B cell (primary cell): ENCODE data around the gene ARIH2. TPM values are rescaled to one million over a fixed set of nuclear protein-coding genes. Genes with fewer than 3 reads are reported as not detected.
A peak's percentile ranks its signal among the peaks of the same experiment; 100 is the strongest.

Experiments
- ATAC-seq: fragments of 200-7000 bp; cut with Tn5 transposase; one replicate; pipeline ENCODE4 v1.10.0; 2021; ENCODE audit warnings: low read depth, mild to moderate bottlenecking, moderate number of reproducible peaks, moderate library complexity
- CTCF ChIA-PET: fragments of 350-600 bp; sonication (Branson Sonifier 250); formaldehyde crosslinking; loops from one replicate; lab custom pipeline; 2021; ENCODE audit warnings: antibody characterized with exemption, inconsistent platforms; lab: Charles Lee
- POLR2A ChIA-PET: fragments of 350-600 bp; sonication (Branson Sonifier 250); formaldehyde crosslinking; loops from one replicate; lab custom pipeline; 2021; ENCODE audit warnings: antibody characterized with exemption; lab: Charles Lee
- DNase-seq: peaks from one replicate; pipeline ENCODE4 v3.0.0; 2013
- H2AFZ ChIP-seq: 2 replicates; pipeline ENCODE4 v1.6.1; 2012; ENCODE audit warnings: mild to moderate bottlenecking, low read depth, low read length; ENCODE audit not compliant: insufficient read depth, poor library complexity, severe bottlenecking
- H3K27ac ChIP-seq, 2 donors: 1 replicate in 1 of 2; 2 replicates in 1 of 2; pipeline ENCODE4 v1.5.1; 2012 to 2013; ENCODE audit warnings: low read length in 2 of 2, mild to moderate bottlenecking in 2 of 2, moderate library complexity in 1 of 2
- H3K27me3 ChIP-seq, 4 experiments: fragments of 200-600 bp in 1 of 4; sonication (generic) in 1 of 4; replicated peaks in 1 of 4; 1 replicate in 2 of 4; 2 replicates in 2 of 4; pipeline versions ENCODE4 v1.6.1 to v1.7.0; 2013 to 2016; ENCODE audit warnings: low read length in 3 of 4, mild to moderate bottlenecking in 2 of 4, mixed read lengths in 1 of 4, moderate library complexity in 1 of 4; ENCODE audit not compliant: insufficient read depth in 4 of 4, control insufficient read depth in 3 of 4; ENCODE audit errors: control extremely low read depth in 1 of 4
- H3K36me3 ChIP-seq, 2 experiments: replicated peaks in 1 of 2; 1 replicate in 1 of 2; 2 replicates in 1 of 2; pipeline versions ENCODE4 v1.6.1 to v1.7.1; 2013; ENCODE audit warnings: low read length in 1 of 2; ENCODE audit not compliant: insufficient read depth in 2 of 2, control insufficient read depth in 1 of 2; ENCODE audit errors: control extremely low read depth in 1 of 2, extremely low read depth in 1 of 2
- H3K4me1 ChIP-seq, 2 donors: fragments of 200-600 bp in 1 of 2; sonication (generic) in 1 of 2; 1 replicate in 1 of 2; 2 replicates in 1 of 2; pipeline versions ENCODE4 v1.5.1 to v1.6.1; 2013 to 2017; ENCODE audit warnings: low read length in 2 of 2; ENCODE audit not compliant: control insufficient read depth in 2 of 2, insufficient read depth in 2 of 2
- H3K4me2 ChIP-seq: replicated peaks from 2 replicates; pipeline ENCODE3; 2012; ENCODE audit warnings: mild to moderate bottlenecking, low read depth, low read length; ENCODE audit not compliant: poor library complexity, severe bottlenecking
- H3K4me3 ChIP-seq, 5 experiments: fragments of 200-600 bp in 1 of 5; sonication (generic) in 1 of 5; 1 replicate in 3 of 5; 2 replicates in 2 of 5; pipeline versions ENCODE4 v1.5.1 to v1.7.0; 2011 to 2016; ENCODE audit warnings: low read length in 4 of 5, mild to moderate bottlenecking in 4 of 5, low read depth in 2 of 5, control low read depth in 1 of 5, moderate library complexity in 1 of 5; ENCODE audit not compliant: insufficient read depth in 1 of 5; ENCODE audit errors: control extremely low read depth in 1 of 5, extremely low read depth in 1 of 5
- H3K79me2 ChIP-seq: fragments of 200-600 bp; sonication (generic); one replicate; pipeline ENCODE4 v1.6.0; 2016; ENCODE audit warnings: low read length; ENCODE audit not compliant: control insufficient read depth, insufficient read depth
- H3K9ac ChIP-seq: fragments of 200-600 bp; sonication (generic); 2 replicates; pipeline ENCODE4 v1.6.1; 2017; ENCODE audit warnings: mild to moderate bottlenecking, low read length, moderate library complexity
- H3K9me3 ChIP-seq, 3 donors: one replicate each; pipeline versions ENCODE4 v1.6.1 to v1.7.1; 2013; ENCODE audit warnings: low read length in 2 of 3; ENCODE audit not compliant: control insufficient read depth in 2 of 3, insufficient read depth in 1 of 3; ENCODE audit errors: control extremely low read depth in 1 of 3
- H4K20me1 ChIP-seq: 2 replicates; pipeline ENCODE4 v1.6.0; 2012; ENCODE audit warnings: mild to moderate bottlenecking, low read length; ENCODE audit not compliant: insufficient read depth, control insufficient read depth, poor library complexity, severe bottlenecking
- H3K27ac Mint-ChIP-seq: one replicate; pipeline ENCODE4 v1.8.0; 2021; ENCODE audit warnings: mixed read lengths
- H3K27me3 Mint-ChIP-seq: one replicate; pipeline ENCODE4 v1.8.0; 2021; ENCODE audit warnings: mixed read lengths
- H3K4me1 Mint-ChIP-seq: one replicate; pipeline ENCODE4 v1.8.0; 2021; ENCODE audit warnings: mixed read lengths
- H3K4me3 Mint-ChIP-seq: one replicate; pipeline ENCODE4 v1.8.0; 2021; ENCODE audit warnings: mixed read lengths
- H3K9me3 Mint-ChIP-seq: one replicate; pipeline ENCODE4 v1.8.0; 2022; ENCODE audit warnings: mixed read lengths; ENCODE audit not compliant: insufficient read depth
- CTCF ChIP-seq: fragments of 200-600 bp; IDR thresholded peaks from one replicate; pipeline ENCODE4 v1.8.0; 2022; ENCODE audit warnings: antibody characterized with exemption, mild to moderate bottlenecking
- EZH2 ChIP-seq: IDR thresholded peaks from 2 replicates; pipeline ENCODE4 v1.6.1; 2012; ENCODE audit warnings: borderline replicate concordance, low read depth, mild to moderate bottlenecking, moderate library complexity, low read length; ENCODE audit not compliant: insufficient read depth, poor library complexity, severe bottlenecking
- WGBS: methylation state at CpG from one replicate; pipeline ENCODE4 v1.1.5; 2013; ENCODE audit warnings: missing lambda C conversion rate; ENCODE audit not compliant: insufficient coverage; 5-methylcytosine and 5-hydroxymethylcytosine counted together
- intact Hi-C: fragments of 100-400 bp; cut with micrococcal nuclease; formaldehyde crosslinking; loops from one replicate; pipeline ENCODE4 v1.10.0; 2022
- polyA plus RNA-seq: library from polyadenylated mRNA; depleted of rRNA; stranded (reverse); fragments of >200 nt; gene quantifications from 2 replicates; pipeline ENCODE4 v1.2.3, GENCODE V29; 2012
- total RNA-seq, 2 donors: library from RNA; stranded (reverse); fragments of 120-200 nt in 1 of 2; gene quantifications; 1 replicate in 1 of 2; 2 replicates in 1 of 2; pipeline versions ENCODE4 v1.2.3 to v1.2.4, GENCODE V29; 2013 to 2022

The ARIH2 gene
- total and polyA plus RNA-seq, 2 donors (not counting 1 experiment from before 2014, with no cell fraction given) = 114 to 148 TPM

- DNase-seq = peak; percentile 41
- Mint-ChIP-seq H3K27me3 (no peaks in the 10 kb centered on the region), H3K4me3 (peak overlapping the region; percentile 96), H3K27ac (peak overlapping the region; percentile 97), H3K4me1 (peaks cover 63% of the 10 kb centered on the region), H3K9me3 (no peaks in the 10 kb centered on the region)
- Histone ChIP-seq H3K9ac (peak overlapping the region; percentile 98), H3K79me2 (peaks cover 45% of the 10 kb centered on the region), H3K4me2 (peak overlapping the region; percentile 98), H3K27ac (peak overlapping the region; percentile 96 to 98), H3K9me3 (no peaks in the 10 kb centered on the region), H3K36me3 (peaks cover 0 to 36% of the 10 kb centered on the region in 2 experiments), H3K4me1 (peaks cover 30 to 55% of the 10 kb centered on the region in 2 donors), H3K4me3 (peak overlapping the region; percentile 7 to 92 (median 89)), H2AFZ (peak overlapping the region; percentile 89), H3K27me3 (no peaks in the 10 kb centered on the region), H4K20me1 (peaks cover under 1% of the 10 kb centered on the region)
- TF ChIP-seq CTCF = no peak
- TF ChIP-seq EZH2 = no peak
- no peak for ATAC-seq
- WGBS = 28% methylated on average over 9 of the region's 12 CpGs
- POLR2A ChIA-PET = interaction anchor here (1.6 to 6.4 kb wide), 5 partner anchors 15 to 104 kb away, joined by 7 to 116 read pairs (median 14); partner anchors contain the start of genes ARIH2, P4HTM, QRICH1 and USP19
- intact Hi-C loops = loop anchor here (5.0 to 10.0 kb wide), 2 partner anchors 308 to 465 kb away; partner anchors contain the start of genes IP6K2 and PFKFB4
- CTCF ChIA-PET = interaction anchor here (1.9 to 3.7 kb wide), 4 partner anchors 9 to 33 kb away, joined by 10 to 52 read pairs (median 34); partner anchors contain the start of genes P4HTM and WDR6
Measured at GRCh38 chr3:49022688-49023171, 104.1 kb downstream of the ARIH2 start.

GRCh38 chr3:49023775-49024174, 105.1 kb downstream of the ARIH2 start:
- H3K79me2 ChIP-seq = peaks cover 55% of the 10 kb centered on the region

More at GRCh38 chr3:49023775-49024174, 105.1 kb downstream of the ARIH2 start:
- Mint-ChIP-seq H3K4me1 (peaks cover 68% of the 10 kb centered on the region), H3K27me3 (no peaks in the 10 kb centered on the region), H3K4me3 (peak overlapping the region; percentile 63), H3K9me3 (no peaks in the 10 kb centered on the region), H3K27ac (peak overlapping the region; percentile 63)
- H3K4me2 ChIP-seq = no peak overlapping the region
- peaks cover 35 to 62% of the 10 kb centered on the region in 2 donors for H3K4me1 ChIP-seq
- no peak overlapping the region for H3K27ac ChIP-seq
- intact Hi-C loops = loop anchor here (5.0 to 10.0 kb wide), 2 partner anchors 309 to 466 kb away; partner anchors contain the start of genes IP6K2 and PFKFB4
- no peak overlapping the region for H2AFZ ChIP-seq
- TF ChIP-seq CTCF (no peak), EZH2 (no peak)
- no peaks in the 10 kb centered on the region for H3K9me3 ChIP-seq
- 97% methylated on average over 4 of the region's 4 CpGs for WGBS
- H3K4me3 ChIP-seq = no peak overlapping the region
- H3K27me3 ChIP-seq = no peaks in the 10 kb centered on the region
- peaks cover 0 to 36% of the 10 kb centered on the region in 2 experiments for H3K36me3 ChIP-seq
- DNase-seq = no peak
- POLR2A ChIA-PET = no interaction called here
- CTCF ChIA-PET = interaction anchor here (0.9 to 4.3 kb wide), 3 partner anchors 11 to 36 kb away, joined by 3 to 21 read pairs (median 21); partner anchors contain the start of genes P4HTM and WDR6
- no peak for ATAC-seq
- no peaks in the 10 kb centered on the region for H4K20me1 ChIP-seq
- H3K9ac ChIP-seq = no peak overlapping the region
